Liver (tissue), 9 donors: ENCODE measurements around the gene AGPAT3. TPM values are rescaled to one million over a fixed set of nuclear protein-coding genes. Genes with fewer than 3 reads are reported as not detected.

Experiments
- DNase-seq: peaks from one replicate; pipeline ENCODE4 v3.0.0-alpha.2; 2017; ENCODE audit warnings: low spot score
- H3K27ac ChIP-seq, 2 donors: one replicate each; pipeline ENCODE4 v1.7.0; 2013; ENCODE audit warnings: inconsistent platforms in 2 of 2, low read length in 2 of 2, control low read depth in 1 of 2, low read depth in 1 of 2, mild to moderate bottlenecking in 1 of 2
- H3K27me3 ChIP-seq, 4 donors: one replicate each; pipeline versions ENCODE4 v1.6.1 to v1.7.0; 2013; ENCODE audit warnings: low read length in 3 of 4, inconsistent platforms in 1 of 4, mild to moderate bottlenecking in 1 of 4, moderate library complexity in 1 of 4; ENCODE audit not compliant: control insufficient read depth in 4 of 4, insufficient read depth in 4 of 4
- H3K36me3 ChIP-seq, 4 donors: one replicate each; pipeline versions ENCODE4 v1.6.1 to v1.7.0; 2013; ENCODE audit warnings: low read length in 3 of 4, mild to moderate bottlenecking in 3 of 4, low read depth in 1 of 4, moderate library complexity in 1 of 4; ENCODE audit not compliant: control insufficient read depth in 4 of 4, insufficient read depth in 3 of 4
- H3K4me1 ChIP-seq, 4 donors: one replicate each; pipeline versions ENCODE4 v1.6.1 to v1.7.0; 2013; ENCODE audit warnings: low read length in 3 of 4, mild to moderate bottlenecking in 3 of 4, moderate library complexity in 1 of 4; ENCODE audit not compliant: control insufficient read depth in 4 of 4, insufficient read depth in 4 of 4
- H3K4me3 ChIP-seq, 3 donors: one replicate each; pipeline versions ENCODE4 v1.6.1 to v1.7.0; 2013; ENCODE audit warnings: low read length in 3 of 3, control low read depth in 1 of 3, low read depth in 1 of 3, mild to moderate bottlenecking in 1 of 3
- H3K9ac ChIP-seq, 2 donors: one replicate each; pipeline ENCODE4 v1.7.0; 2013; ENCODE audit warnings: low read length in 2 of 2, mild to moderate bottlenecking in 2 of 2, moderate library complexity in 2 of 2, control low read depth in 1 of 2, low read depth in 1 of 2
- H3K9me3 ChIP-seq, 4 donors: one replicate each; pipeline versions ENCODE4 v1.6.1 to v1.7.0; 2013; ENCODE audit warnings: low read length in 3 of 4; ENCODE audit not compliant: control insufficient read depth in 4 of 4
- EGR1 ChIP-seq, 2 donors: IDR thresholded peaks; 2 replicates each; pipeline ENCODE4 v1.6.1; 2016 to 2018; ENCODE audit warnings: antibody characterized with exemption in 2 of 2, low read depth in 2 of 2
- FOXA1 ChIP-seq: IDR thresholded peaks from 2 replicates; pipeline ENCODE4 v1.6.1; 2016; ENCODE audit warnings: antibody characterized with exemption
- GABPA ChIP-seq, 2 donors: IDR thresholded peaks in 1 of 2; conservative IDR thresholded peaks in 1 of 2; 2 replicates each; pipeline ENCODE4 v1.6.1; 2016; ENCODE audit warnings: antibody characterized with exemption in 2 of 2, mild to moderate bottlenecking in 1 of 2, moderate library complexity in 1 of 2
- HNF4A ChIP-seq, 2 donors: conservative IDR thresholded peaks; 2 replicates each; pipeline ENCODE4 v1.6.1; 2016; ENCODE audit warnings: antibody characterized with exemption in 2 of 2, mild to moderate bottlenecking in 2 of 2
- JUND ChIP-seq, 2 donors: IDR thresholded peaks; 2 replicates each; pipeline ENCODE4 v1.6.1; 2016; ENCODE audit warnings: antibody characterized with exemption in 2 of 2
- NR2F2 ChIP-seq: IDR thresholded peaks from 2 replicates; pipeline ENCODE4 v1.6.1; 2016; ENCODE audit warnings: antibody characterized with exemption
- RAD21 ChIP-seq, 2 donors: IDR thresholded peaks; 2 replicates each; pipeline ENCODE4 v1.6.1; 2016; ENCODE audit warnings: antibody characterized with exemption in 2 of 2, mild to moderate bottlenecking in 2 of 2
- TAF1 ChIP-seq: conservative IDR thresholded peaks from 2 replicates; pipeline ENCODE4 v1.6.1; 2016; ENCODE audit warnings: antibody characterized with exemption, mild to moderate bottlenecking
- YY1 ChIP-seq: IDR thresholded peaks from 2 replicates; pipeline ENCODE4 v1.6.1; 2016; ENCODE audit warnings: antibody characterized with exemption, mild to moderate bottlenecking
- WGBS: extraction: QIAGEN DNeasy Blood & Tissue Kit; methylation state at CpG from one replicate; pipeline ENCODE4 v1.1.7; 2013; 5-methylcytosine and 5-hydroxymethylcytosine counted together
- polyA plus RNA-seq, 2 donors: library from polyadenylated mRNA; stranded (reverse) in 1 of 2; unstranded in 1 of 2; fragments of 200-250 nt in 1 of 2; fragments of >200 nt in 1 of 2; fragmentation: Nextera tagmentation in 1 of 2; extraction: Ambion mirVana in 1 of 2; gene quantifications; one replicate each; pipeline versions ENCODE4 v1.2.1 to v1.2.3, GENCODE V29; 2013 to 2015
- total RNA-seq, 2 donors: library from RNA; depleted of rRNA; stranded (reverse); fragments of >200 nt; gene quantifications; one replicate each; pipeline ENCODE4 v1.2.3, GENCODE V29; 2014
- TF ChIP-seq, protein P1 (sequence below): fragments of 150-350 bp; IDR thresholded peaks from 2 replicates; pipeline ENCODE4 v1.5.1; 2017; ENCODE audit warnings: improper control_type of control experiment, low read depth, low read length; ENCODE audit not compliant: missing input control
- TF ChIP-seq, protein P2 (sequence below): IDR thresholded peaks from 2 replicates; pipeline ENCODE4 v1.6.1; 2016; ENCODE audit warnings: antibody characterized with exemption
- TF ChIP-seq, protein P3 (sequence below): IDR thresholded peaks from 2 replicates; pipeline ENCODE4 v1.6.1; 2016; ENCODE audit warnings: antibody characterized with exemption
- TF ChIP-seq, protein P4 (sequence below): IDR thresholded peaks from 2 replicates; pipeline ENCODE4 v1.6.1; 2016; ENCODE audit warnings: antibody characterized with exemption
- TF ChIP-seq, protein P5 (sequence below): IDR thresholded peaks from 2 replicates; pipeline ENCODE4 v1.6.1; 2016; ENCODE audit warnings: antibody characterized with exemption, mild to moderate bottlenecking
- donor health status: healthy.
- donor health status: healthy.
- donor health status: healthy.
- donor health status: healthy.
- donor health status: healthy.

AGPAT3 gene
- total and polyA plus RNA-seq, 4 donors = 32.3 to 148 (median 59.8) TPM

DNA sequence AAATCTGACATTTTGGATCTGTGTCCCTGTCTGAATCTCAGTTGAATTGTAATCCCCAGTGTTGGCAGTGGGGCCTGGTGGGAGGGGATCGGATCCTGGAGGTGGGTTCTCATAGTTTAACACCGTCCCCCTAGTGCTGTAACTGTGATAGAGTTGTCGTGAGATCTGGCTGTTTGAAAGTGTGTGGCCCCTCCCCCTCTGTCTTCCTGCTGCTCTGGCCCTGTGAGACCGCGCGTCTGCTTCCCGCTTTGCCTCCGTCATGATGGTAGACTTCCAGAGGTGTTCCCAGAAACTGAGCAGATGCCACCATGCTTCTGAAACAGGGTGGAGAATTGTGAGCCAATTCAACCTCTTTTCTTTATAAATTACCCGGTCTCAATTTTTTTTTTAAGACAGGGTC, 25.0 kb downstream of the AGPAT3 start:
- WGBS = 92% methylated on average over 9 of the region's 9 CpGs
- DNase-seq = no peak

DNA sequence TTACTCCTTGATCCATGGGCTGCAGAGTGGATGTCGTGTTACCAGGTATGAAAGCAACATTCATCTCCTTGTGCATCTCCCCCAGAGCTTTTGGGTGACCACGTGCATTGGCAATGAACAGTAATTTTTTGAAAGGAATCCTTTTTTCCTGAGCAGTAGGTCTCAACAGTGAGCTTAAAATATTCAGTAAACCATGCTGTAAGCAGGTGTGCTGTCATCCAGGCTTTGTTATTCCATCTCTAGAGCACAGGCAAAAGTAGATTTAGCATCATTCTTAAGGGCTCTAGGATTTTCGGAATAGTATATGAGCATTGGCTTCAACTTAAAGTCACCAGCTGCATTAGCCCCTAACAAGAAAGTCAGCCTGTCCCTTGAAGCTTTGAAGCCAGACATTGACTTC, 27.3 kb downstream of the AGPAT3 start:
- no peak for DNase-seq
- Histone ChIP-seq H3K4me3 (no peak overlapping the region), H3K36me3 (peaks cover 0 to 2% (median 0%) of the 10 kb centered on the region in 4 donors), H3K4me1 (peaks cover 0 to 11% (median 4%) of the 10 kb centered on the region in 4 donors), H3K27me3 (no peaks in the 10 kb centered on the region), H3K27ac (no peak overlapping the region), H3K9me3 (no peaks in the 10 kb centered on the region), H3K9ac (no peak overlapping the region)
- TF ChIP-seq YY1 = no peak
- TF ChIP-seq NR2F2 = no peak
- no peak for TF ChIP-seq JUND (IDR thresholded peaks at IDR 0.05)
- TF ChIP-seq HNF4A (conservative IDR thresholded peaks at IDR 0.05) = no peak
- TF ChIP-seq, protein P1, sequence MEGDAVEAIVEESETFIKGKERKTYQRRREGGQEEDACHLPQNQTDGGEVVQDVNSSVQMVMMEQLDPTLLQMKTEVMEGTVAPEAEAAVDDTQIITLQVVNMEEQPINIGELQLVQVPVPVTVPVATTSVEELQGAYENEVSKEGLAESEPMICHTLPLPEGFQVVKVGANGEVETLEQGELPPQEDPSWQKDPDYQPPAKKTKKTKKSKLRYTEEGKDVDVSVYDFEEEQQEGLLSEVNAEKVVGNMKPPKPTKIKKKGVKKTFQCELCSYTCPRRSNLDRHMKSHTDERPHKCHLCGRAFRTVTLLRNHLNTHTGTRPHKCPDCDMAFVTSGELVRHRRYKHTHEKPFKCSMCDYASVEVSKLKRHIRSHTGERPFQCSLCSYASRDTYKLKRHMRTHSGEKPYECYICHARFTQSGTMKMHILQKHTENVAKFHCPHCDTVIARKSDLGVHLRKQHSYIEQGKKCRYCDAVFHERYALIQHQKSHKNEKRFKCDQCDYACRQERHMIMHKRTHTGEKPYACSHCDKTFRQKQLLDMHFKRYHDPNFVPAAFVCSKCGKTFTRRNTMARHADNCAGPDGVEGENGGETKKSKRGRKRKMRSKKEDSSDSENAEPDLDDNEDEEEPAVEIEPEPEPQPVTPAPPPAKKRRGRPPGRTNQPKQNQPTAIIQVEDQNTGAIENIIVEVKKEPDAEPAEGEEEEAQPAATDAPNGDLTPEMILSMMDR = no peak
- no peak for TF ChIP-seq GABPA (IDR thresholded peaks at IDR 0.05 in 1 of 2, conservative IDR thresholded peaks at IDR 0.05 in 1 of 2)
- no peak for TF ChIP-seq TAF1
- TF ChIP-seq, protein P2, sequence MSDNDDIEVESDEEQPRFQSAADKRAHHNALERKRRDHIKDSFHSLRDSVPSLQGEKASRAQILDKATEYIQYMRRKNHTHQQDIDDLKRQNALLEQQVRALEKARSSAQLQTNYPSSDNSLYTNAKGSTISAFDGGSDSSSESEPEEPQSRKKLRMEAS = no peak
- TF ChIP-seq, protein P3, sequence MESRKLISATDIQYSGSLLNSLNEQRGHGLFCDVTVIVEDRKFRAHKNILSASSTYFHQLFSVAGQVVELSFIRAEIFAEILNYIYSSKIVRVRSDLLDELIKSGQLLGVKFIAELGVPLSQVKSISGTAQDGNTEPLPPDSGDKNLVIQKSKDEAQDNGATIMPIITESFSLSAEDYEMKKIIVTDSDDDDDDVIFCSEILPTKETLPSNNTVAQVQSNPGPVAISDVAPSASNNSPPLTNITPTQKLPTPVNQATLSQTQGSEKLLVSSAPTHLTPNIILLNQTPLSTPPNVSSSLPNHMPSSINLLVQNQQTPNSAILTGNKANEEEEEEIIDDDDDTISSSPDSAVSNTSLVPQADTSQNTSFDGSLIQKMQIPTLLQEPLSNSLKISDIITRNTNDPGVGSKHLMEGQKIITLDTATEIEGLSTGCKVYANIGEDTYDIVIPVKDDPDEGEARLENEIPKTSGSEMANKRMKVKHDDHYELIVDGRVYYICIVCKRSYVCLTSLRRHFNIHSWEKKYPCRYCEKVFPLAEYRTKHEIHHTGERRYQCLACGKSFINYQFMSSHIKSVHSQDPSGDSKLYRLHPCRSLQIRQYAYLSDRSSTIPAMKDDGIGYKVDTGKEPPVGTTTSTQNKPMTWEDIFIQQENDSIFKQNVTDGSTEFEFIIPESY = no peak
- TF ChIP-seq, protein P4, sequence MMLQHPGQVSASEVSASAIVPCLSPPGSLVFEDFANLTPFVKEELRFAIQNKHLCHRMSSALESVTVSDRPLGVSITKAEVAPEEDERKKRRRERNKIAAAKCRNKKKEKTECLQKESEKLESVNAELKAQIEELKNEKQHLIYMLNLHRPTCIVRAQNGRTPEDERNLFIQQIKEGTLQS = no peak
- WGBS = 97% methylated on average over 3 of the region's 3 CpGs

More for the DNA sequence above, 25.0 kb downstream of the AGPAT3 start:
- H3K27me3 ChIP-seq = no peaks in the 10 kb centered on the region
- H3K36me3 ChIP-seq = peaks cover 0 to 2% (median 0%) of the 10 kb centered on the region in 4 donors
- H3K27ac ChIP-seq = no peak overlapping the region
- H3K4me3 ChIP-seq = no peak overlapping the region
- peaks cover 0 to 19% (median 7%) of the 10 kb centered on the region in 4 donors for H3K4me1 ChIP-seq
- no peaks in the 10 kb centered on the region for H3K9me3 ChIP-seq
- H3K9ac ChIP-seq = no peak overlapping the region
- TF ChIP-seq, protein P1 = no peak
- TF ChIP-seq, protein P2 = no peak
- TF ChIP-seq NR2F2 = no peak
- TF ChIP-seq FOXA1 = no peak
- TF ChIP-seq, protein P3 = no peak
- no peak for TF ChIP-seq EGR1 (IDR thresholded peaks at IDR 0.05; ENCODE audit: low read depth in 2 of 2)
- TF ChIP-seq RAD21 (IDR thresholded peaks at IDR 0.05) = no peak
- TF ChIP-seq, protein P5, sequence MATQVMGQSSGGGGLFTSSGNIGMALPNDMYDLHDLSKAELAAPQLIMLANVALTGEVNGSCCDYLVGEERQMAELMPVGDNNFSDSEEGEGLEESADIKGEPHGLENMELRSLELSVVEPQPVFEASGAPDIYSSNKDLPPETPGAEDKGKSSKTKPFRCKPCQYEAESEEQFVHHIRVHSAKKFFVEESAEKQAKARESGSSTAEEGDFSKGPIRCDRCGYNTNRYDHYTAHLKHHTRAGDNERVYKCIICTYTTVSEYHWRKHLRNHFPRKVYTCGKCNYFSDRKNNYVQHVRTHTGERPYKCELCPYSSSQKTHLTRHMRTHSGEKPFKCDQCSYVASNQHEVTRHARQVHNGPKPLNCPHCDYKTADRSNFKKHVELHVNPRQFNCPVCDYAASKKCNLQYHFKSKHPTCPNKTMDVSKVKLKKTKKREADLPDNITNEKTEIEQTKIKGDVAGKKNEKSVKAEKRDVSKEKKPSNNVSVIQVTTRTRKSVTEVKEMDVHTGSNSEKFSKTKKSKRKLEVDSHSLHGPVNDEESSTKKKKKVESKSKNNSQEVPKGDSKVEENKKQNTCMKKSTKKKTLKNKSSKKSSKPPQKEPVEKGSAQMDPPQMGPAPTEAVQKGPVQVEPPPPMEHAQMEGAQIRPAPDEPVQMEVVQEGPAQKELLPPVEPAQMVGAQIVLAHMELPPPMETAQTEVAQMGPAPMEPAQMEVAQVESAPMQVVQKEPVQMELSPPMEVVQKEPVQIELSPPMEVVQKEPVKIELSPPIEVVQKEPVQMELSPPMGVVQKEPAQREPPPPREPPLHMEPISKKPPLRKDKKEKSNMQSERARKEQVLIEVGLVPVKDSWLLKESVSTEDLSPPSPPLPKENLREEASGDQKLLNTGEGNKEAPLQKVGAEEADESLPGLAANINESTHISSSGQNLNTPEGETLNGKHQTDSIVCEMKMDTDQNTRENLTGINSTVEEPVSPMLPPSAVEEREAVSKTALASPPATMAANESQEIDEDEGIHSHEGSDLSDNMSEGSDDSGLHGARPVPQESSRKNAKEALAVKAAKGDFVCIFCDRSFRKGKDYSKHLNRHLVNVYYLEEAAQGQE = no peak
